ENCODE measurements around the gene GRIK3.
"Not testable (repeated sequence)": the region's sequence is repeated elsewhere in the genome, so short reads cannot be mapped to it uniquely, and the experiment has no call there.

Gene GRIK3

DNA sequence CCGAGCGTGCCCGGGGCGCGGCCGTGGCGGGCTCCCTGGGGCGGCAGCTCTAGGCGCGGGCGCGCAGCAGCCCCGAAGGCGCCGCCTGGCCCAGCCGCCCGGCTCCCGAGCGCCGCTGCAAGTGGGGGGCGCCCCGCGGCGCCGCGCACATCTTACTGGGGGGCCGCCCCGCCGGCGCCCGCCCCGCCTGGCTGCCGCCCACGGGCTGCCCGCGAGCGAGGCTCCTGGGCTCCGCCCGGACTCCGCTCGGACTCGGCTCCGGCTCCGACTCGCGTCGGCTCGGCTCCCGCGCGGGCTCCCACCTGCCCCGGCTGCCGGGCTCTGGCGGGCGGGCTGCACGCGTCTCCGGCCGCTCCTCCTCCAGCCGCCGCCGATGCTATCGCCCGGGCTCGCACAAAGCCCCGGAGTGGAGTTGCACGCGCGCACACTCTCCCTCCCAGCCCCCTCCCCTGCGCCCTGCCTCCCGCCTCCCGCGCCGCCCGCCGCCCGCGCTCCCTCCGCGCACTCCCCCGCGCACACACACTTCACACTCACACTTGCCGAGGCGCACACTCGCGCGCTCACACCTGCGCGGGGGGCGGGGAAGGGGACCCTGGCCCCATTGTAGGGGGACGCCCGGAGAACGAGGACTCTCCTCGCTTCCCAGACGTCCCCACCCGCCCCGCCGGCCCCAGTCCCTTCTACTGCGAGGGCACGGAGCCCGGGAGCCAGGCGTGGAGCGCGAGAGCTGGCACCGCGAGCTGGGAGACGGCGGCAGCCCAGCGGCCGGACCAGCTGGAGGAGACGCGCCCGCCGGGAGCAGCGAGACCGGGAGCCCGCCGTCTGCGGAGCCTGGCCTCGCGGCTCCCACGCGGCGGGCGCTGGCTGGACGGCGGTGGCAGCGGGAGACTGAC is at the start of gene GRIK3:
TSS of gene GRIK3 (minus strand) at position 395 of the 893 bp plus-strand sequence. CDS start 407 bp downstream, outside the sequence.
- no peak for DNase-seq

DNA sequence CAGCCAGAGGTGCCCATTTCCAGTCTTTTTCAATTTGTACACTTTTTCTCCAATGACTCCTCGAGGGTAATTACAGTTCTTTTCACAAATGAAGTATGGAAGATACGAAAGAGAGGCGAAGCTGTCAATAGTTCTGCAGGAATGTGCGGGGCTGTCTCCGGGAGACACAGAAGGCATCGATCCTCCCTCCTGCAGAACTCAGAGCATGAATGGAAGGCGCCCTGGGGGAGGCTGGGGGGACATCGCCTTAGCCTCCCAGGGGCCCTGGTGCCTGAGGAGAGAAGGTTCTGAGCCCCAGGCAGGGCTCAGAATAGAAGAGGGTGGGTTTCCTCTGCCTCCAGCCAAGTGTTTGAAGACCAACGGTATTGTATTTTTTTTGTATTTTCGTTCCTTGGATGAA is 49.7 kb upstream of the GRIK3 start:
- DNase-seq = no peak

DNA sequence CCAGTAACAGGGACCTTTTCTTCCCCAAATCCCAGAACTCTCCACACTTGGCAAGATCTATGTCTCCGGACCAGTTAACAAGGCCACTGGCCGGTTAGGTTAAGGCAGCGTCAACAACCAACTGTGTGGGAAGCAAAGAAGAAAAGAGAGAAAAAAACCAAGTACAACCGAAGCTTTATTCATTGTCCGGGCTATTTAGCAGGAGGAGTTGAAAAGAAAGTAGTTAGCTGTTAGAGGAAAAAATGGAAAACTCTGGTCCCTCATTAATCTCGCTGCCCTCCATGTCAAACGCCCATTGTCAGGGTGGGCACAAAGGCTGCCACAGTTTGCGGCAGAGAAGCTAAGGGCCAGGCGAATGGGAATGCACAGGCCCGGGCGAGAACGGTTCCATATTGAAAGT is 49.3 kb upstream of the GRIK3 start:
- DNase-seq = no peak

DNA sequence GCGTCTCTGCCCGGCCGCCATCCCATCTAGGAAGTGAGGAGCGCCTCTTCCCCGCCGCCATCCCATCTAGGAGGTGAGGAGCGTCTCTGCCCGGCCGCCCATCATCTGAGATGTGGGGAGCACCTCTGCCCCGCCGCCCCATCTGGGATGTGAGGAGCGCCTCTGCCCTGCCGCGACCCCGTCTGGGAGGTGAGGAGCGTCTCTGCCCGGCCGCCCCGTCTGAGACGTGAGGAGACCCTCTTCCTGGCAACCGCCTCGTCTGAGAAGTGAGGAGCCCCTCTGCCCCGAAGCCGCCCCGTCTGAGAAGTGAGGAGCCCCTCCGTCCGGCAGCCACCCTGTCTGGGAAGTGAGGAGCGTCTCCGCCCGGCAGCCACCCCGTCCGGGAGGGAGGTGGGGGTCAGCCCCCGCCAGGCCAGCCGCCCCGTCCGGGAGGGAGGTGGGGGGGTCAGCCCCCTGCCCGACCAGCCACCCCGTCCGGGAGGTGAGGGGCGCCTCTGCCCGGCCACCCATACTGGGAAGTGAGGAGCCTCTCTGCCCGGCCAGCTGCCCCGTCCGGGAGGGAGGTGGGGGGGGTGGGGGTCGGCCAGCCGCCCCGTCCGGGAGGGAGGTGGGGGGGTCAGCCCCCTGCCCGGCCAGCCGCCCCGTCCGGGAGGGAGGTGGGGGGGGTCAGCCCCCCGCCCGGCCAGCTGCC is 46.1 kb upstream of the GRIK3 start:
- not testable (repeated sequence) for DNase-seq

DNA sequence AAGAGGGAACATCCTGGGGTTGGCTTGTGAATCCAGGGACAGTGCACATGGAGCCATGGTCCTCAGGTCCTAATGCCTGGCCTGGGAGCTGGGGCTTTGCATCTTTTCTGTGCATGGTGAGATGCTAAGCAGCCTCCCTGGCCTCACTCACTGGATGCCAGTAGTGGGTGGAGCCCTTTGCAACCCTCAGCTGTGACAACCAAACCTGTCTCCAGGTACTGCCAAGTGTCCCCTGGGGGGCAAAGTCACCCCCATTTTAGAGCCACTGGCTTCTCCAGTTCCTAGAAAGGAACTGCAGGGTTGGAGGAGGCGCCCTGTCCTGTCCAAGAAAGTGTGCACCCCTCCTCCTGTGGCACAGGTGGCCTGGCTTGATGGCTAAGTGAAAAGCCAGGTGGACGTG is 44.6 kb upstream of the GRIK3 start:
- no peak for DNase-seq

DNA sequence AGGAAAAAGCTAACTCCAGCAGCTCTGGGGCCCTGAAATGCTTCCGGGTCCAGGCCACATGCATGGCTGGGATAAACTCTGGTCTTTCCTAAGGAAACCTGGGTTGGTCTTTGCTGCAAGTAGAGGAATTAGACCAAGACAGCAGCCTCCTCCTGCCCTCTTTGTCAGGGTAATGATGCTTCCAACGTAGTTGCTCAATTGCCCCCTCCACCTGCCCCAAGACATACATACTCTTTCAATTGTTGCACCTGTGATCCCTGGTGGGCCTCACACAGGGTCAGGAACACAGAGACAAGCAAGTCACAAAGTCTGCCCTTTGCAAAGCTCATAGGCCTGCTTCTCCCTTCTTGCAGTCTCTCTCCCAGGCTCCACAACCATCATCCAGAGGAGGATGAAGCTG is 41.9 kb upstream of the GRIK3 start:
- DNase-seq = no peak

DNA sequence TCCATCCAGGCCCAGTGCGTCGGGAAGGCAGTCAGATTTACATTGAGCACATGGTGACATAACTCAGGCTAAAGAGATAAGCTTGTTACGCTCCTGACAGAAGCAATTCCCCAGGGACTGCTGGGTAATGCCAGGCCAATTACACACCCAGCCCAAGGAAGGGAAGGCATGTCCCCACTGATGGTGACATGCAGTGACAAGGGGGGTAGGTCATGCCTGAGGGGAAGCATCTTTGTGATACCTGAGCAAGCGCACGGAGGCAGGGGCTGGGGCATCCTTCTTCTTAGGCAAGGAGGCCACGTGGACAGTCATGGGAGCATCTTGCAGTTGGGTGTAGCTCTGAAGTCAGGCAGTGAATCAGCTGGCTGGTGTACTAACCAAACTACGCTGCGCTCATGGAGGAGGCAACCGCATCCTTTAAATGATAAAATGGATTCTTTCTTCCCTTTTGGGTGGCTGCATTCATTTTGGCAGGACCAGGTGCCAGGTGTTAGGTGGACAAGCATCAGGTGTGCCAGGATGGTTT is 39.6 kb upstream of the GRIK3 start:
- no peak for DNase-seq

DNA sequence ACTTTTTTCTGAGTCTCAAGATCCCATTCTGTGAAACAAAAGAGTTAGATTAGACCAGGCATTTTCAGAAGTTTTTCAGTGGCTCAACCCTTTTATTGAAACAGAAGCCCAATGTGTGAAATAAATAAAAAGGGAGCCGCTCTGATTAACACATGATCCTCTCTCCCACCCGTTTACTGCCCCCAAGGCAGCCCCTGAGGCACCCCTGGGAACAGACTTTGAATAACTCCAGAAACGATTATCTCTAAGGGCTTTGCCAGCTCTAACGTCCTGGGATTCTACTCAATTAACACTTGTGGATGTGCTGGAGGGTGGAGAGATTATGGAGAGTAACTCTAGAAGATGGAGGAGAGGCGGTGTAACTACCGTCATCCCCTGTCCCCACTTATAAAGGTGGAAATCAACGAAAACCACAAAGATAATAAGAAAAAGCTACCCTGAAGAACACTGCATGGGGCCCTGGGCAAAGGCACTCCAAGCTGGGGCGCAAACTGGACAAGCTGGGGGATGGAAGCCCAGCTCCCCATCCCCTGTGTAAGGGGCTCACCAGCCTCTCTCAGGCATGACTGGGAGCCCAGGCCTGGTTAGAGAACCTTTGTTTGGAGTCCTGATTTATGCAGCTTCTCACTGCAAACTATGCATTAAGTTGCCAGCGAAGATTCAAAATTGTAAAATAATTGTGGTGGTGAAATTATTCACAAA is 39.0 kb upstream of the GRIK3 start:
- DNase-seq = no peak

DNA sequence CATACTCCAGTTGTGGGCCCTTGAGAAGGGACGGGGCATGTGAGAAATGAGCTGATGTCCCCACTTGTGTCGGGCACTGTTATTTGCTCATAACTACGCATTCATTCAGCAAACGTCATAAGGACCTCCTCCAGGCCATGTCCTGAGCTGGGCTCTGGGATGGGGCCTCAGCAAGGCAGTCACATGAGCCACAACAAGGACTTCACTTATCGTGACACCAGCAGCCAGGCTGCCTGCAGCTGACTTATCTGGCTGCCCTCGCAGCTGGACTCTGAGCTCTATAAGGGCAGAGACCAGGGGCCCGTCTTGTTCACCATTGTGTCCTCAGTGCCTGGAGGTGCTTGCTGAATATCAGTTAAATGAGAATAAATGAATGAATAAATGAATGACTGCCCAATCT is 37.5 kb upstream of the GRIK3 start:
- no peak for DNase-seq

DNA sequence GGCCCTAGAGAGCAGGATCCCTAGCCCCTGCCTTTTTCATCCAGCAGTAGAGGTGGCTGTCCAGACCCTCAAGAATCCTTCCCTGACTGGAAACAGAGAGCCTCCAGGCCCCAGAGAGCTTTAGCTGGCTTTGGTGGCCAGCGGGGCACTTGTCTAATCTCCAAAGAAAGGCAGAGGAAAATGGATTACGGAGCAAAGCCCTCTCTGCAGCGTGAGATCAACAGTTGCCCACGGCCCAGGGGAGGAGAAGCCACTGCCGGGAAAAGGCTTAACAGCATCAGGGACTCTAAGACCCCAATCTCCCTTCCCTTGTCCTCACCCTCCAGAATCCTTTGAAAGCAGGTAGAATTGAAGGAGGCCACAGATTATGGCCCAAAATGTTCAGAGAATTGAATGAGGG is 35.8 kb upstream of the GRIK3 start:
- DNase-seq = no peak

DNA sequence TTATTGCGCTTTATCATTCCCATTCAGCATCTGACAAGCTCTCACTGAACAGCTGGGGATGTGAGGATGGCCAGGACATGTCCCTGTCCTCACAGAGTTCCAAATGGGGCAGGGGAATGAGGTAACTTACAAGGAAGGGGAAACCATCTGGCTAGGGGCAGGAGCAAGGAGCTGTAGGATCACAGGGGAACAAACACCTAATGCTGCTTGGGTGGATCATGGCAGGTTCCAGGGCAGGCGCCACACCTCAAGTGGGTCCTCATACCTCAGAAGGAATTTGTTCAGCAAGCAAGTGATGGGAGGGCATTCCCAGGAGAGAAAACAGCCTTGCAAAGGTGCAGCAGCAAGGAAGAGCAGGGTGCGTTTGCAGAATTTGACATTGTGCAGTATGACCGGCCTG is 35.1 kb upstream of the GRIK3 start:
- DNase-seq = no peak

DNA sequence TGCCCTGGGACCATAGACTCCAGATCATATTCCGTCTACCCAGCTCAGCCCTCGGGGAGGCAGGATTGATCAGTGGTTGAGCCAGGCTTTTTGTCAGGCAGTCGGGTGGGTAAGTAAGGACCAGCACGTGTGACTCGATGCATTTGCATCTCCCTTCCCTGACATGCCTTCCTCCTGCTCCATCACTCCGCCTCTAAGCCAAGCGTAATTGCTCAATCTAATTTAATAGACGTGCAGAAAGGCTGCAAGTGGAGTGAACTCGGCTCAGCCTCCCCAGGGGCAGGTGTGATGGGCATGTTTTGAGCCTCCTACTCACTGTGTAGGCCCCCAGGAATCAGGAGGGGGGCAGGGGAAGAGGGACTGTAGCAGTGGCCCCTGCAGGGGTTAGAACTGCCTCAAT is 34.6 kb upstream of the GRIK3 start:
- no peak for DNase-seq

DNA sequence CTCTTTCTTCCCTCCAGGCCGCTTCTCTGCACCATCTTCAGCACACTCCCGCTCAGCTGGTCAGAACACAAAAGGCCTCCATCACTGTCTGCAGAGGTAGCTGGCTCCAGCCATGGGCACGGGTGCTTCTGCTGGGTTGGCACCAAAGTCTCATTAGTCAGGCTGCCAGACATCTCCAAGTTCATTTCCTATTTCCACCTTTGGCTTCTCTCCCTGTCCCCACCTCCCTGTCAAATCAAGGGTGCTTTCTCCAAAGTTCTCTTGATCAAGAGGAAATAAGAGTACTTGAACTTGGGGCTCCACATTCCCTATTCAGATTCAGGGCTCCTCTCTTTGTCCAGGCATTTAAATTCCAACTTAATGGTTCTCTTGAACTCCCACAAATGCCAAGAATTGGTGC is 33.9 kb upstream of the GRIK3 start:
- no peak for DNase-seq

DNA sequence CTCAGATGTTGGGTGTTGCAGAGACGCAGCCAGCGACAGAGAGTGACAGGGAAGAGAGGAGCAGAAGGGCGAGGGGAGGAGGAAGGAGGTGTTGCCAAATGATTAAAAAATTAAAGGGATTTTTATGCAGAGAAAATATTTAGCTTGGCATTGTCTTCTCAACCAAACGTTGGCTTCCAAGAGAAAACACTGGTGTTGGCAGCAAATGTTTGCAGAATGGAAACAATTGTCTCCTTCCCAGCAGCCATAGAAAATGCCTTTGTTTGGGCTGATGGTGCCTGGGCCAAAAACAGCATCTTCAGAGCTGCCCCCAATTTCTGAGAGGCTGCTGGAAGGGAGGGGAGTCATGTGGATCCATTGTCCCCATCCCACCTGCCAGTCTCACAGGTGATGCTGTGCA is 29.7 kb upstream of the GRIK3 start:
- DNase-seq = no peak

DNA sequence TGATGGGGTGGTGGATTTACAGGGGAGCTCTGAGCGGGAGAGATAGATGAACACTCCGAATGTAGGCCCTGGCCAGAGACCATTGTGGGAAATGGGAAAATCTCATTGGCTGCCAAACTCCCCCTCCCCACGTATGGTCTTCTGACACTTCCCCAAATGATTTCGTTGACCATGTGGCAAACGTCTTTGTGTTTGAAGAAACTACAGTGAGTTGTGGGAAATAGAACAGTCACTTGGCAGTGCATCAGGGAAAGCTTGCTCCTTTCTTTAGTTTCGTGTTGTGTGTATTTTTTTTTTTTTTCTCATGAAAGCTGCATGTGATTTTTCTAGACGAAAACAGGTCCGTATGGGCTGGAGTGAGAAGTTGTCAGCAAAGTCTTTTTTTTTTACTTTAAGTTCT is 25.0 kb upstream of the GRIK3 start:
- no peak for DNase-seq

DNA sequence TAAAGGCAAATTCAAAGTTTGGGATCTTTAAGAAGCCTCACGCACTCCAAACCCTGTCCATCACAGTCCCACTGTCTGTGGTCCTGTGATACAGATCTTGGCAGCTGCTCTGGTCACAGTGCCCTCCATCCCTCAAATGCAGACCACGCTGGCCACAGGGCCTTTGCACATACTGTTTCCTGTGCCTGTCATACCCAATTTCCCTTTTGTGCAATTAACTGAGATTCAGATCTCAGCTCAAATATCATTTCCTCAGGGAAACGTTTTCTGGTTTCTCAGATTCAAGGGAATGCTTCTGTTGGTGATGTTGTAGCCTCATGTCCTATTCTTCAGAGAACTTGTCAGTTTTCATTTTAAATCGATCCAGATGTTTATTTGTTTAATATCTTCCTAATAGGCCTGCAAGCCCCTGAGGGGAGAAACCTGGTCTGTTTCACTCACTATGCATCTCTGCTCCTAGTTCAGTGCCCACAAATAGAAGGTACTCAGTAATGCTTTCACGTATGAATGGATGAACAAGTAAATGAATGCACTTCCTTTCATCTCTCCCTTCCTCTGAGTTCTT is 24.2 kb upstream of the GRIK3 start:
- DNase-seq = no peak

DNA sequence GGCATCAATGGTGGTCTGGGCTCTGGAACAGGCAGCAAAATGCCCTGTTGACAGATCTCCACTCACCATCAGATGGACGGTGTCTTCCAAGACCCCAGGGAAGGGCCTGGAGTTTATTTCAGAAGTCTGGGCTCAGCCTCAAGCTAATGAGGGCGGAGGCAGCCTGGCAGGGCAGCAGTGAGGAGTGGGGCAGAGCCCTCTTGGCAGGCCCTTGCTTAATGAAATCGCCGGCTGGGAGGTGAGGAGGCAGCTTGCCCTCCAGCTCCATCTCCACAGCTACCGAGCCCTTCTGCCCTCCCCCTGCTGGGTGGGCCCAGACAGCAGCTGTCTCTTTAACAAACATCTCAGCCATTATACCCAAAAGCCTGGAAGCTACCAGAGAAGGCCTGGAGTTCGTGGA is 22.0 kb upstream of the GRIK3 start:
- no peak for DNase-seq

DNA sequence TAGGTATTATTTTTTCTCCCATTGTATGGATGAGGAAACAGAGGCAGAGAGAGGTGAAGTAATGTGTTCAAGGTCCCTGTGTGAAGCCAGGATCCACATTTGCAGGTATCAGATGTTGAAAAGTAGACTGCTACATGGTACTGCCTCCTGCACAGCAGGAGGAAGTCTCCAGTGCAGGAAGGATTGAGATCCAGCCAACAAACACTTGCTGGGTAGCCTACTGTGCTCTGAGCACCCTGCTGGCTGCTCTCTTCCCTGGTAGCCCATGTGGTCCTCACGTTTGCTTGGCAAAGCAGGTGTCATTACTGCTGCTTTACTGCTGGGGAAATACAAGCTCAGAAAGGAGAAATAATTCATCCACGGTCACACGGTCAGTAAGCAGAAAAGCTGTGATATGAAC is 21.3 kb upstream of the GRIK3 start:
- DNase-seq = no peak

DNA sequence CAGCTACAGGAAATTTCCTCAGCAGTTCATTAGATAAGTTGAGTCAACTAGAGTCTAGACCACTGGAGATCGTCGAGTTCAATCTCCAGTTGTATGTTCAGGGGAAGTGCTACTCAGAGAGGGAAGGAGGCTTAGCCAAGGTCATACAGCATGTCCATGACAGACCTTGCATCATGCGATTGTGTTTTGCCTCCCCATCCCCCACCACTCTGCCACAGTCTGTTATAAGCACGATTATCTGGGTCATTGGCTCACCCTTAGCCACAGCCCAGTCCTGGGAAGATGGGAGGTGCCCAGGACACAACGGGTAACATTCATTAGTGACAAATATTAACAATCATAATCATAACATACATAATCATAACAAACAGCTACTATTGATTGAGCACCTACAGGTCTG is 18.9 kb upstream of the GRIK3 start:
- DNase-seq = no peak

DNA sequence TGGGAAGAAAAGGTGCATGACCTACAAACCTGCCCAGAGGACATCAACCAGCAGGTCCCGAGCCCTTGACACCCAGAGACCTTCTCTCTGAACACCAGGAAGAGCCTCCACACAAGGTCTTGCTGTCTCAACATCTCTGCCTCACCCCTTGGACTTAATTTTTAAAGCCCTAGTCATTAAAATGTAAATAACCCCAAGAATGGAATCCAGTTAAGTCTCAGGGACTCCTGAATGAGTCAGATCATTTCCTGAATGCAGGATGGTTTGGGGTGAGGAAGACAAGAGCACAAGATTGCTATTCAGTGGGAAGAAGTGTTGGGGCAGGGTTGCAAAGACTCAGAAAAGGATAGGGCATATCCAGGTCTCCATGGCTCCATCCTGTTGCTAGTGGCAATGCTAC is 17.8 kb upstream of the GRIK3 start:
- no peak for DNase-seq

DNA sequence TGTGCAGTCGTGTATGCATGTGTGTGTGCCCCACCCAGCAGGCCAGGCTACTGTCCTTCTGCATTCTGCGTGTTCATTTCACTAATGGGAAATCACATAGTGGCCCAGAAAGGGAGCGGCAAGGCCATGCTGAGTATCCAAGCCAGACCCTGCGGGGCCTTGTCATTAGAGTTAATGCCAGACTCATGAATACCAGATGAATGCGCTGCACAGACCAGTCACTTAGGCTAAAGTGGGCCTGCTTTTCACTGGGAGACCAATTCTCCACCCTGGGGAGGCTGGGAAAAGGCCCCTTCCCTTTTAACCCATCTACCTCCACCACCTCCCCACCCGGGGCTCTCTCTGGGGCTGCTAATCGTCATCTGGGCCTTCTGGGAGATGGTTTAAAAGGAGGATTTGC is 17.0 kb upstream of the GRIK3 start:
- DNase-seq = no peak

DNA sequence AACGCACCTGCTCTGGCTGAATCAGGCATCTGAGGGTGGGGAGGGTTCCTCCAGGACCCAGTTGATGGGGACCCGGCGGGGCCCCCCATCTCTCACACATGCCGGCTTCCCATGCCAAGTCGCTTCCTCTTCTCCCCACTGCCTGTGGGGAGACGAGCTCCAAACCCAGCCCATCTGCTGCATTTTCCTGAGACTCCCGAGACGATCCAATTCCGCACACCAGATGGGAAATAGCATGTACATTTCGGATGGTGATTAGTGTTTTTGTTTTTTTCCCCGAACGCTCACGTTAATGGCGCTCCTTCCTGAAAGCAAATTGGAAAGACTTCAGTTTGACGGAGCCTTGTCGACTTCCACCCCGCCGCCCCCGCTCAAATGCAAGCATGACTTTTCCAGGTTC is 13.2 kb upstream of the GRIK3 start:
- no peak for DNase-seq

DNA sequence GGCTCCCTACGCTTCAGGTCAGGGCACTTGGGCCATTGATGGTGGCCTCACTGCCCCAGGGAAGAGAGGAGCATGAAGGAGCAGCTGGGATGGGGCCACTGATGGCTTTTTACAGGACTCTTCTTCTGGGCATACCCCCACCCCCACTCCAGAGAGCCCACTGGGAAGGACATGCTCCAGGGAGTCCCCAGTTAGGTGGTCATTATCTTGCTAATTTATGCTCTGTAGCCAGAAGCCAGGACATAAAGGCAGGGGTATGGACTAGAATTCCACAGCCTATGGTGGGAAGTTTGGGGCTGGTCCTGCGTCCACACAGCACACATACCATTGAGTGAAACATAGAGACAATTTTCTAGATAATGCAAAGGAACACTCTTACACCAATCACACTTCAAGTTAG is 8.8 kb upstream of the GRIK3 start:
- no peak for DNase-seq

Data from stimulated activated CD4-positive, alpha-beta T cell treated with anti-CD3 and anti-CD28 coated beads, Interleukin-12 subunit alpha, Interleukin-12 subunit beta, amount 100 ng/mL, for 4 hours (primary cell).